ENCODE results near the gene SDK1.

- TF ChIP-seq EZH2 (IDR thresholded peaks at IDR 0.05; ENCODE audit: insufficient read depth, poor library complexity, severe bottlenecking) (no peak), EZH2phosphoT487 (IDR thresholded peaks at IDR 0.05; ENCODE audit: insufficient read depth, low read depth) (no peak)
Measured at GRCh38 chr7:4149236-4149635, 848.2 kb downstream of the SDK1 start.

All from GM23248 (cell line).